ENCODE results near the gene KCNQ5. TPM values are rescaled to one million over a fixed set of nuclear protein-coding genes. Genes with fewer than 3 reads are reported as not detected.

KCNQ5 gene
- total and polyA plus RNA-seq, 4 experiments from 2014 or later, result 1.0 to 4.2 (median 3.4) TPM; not detected in 1

DNA sequence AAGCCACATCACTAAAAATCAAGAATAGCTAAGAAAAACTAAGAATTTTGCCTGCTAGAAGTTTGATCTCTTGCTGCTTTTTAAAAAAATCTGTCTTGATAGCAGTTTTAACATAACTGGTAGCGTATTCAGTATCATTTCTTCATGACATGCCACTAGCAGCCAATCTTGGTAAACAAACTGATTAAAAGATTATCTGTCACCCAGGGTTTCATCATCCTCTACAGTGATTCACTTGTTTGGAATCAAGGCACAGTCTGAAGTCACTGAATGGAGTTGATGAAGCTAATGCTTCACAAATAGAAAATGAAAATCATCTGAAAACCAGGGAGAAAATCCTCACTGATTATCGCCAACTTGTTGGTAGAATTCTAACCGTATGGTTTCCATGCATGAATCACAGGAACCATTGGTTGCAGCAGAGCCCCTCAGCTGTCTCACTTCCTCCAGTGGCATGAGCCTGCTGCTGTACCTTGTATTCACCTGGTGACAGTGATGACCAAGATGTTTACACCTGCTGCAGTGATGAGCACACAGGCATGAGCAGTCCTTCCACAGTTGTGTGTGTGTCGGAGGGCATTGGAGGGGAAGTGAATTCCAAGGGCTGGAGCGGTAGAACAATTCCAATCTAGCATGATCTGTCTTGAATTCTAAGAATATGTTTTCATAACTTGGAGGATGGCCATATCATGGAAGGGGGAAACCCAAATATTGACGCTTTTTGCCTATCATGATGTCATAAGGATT, 328.4 kb downstream of the KCNQ5 start:
- H3K36me3 ChIP-seq (ENCODE audit: insufficient read depth, low read length), result no peaks in the 10 kb centered on the region
- no peak overlapping the region for H3K4me3 ChIP-seq (ENCODE audit: low read length in 2 of 2)
- H3K27ac Mint-ChIP-seq, result no peak overlapping the region
- H3K27me3 ChIP-seq (ENCODE audit: insufficient read depth, low read length), result no peaks in the 10 kb centered on the region
- CTCF ChIA-PET (ENCODE audit: partially characterized antibody), result no interaction called here
- peaks cover 0 to 1% (median 0%) of the 10 kb centered on the region in 4 donors for H3K4me1 Mint-ChIP-seq
- no peak for DNase-seq
- H3K9me3 ChIP-seq (ENCODE audit: control insufficient read depth in 1 of 2, low read length in 2 of 2), result no peaks in the 10 kb centered on the region
- no peak overlapping the region for H3K4me3 Mint-ChIP-seq
- intact Hi-C loops (cut with micrococcal nuclease), result no loop called here
- no peaks in the 10 kb centered on the region for H3K27me3 Mint-ChIP-seq
- H3K36me3 Mint-ChIP-seq, result no peaks in the 10 kb centered on the region
- H3K27ac ChIP-seq (ENCODE audit: low read depth, low read length), result no peak overlapping the region
- H3K9me3 Mint-ChIP-seq, result no peaks in the 10 kb centered on the region
- H3K4me1 ChIP-seq (ENCODE audit: insufficient read depth, low read length), result no peaks in the 10 kb centered on the region
- POLR2A ChIA-PET (ENCODE audit: partially characterized antibody), result no interaction called here

GRCh38 chr6:72952808-72953630, 331.2 kb downstream of the KCNQ5 start:
- ChIA-PET POLR2A (ENCODE audit: partially characterized antibody) (no interaction called here), CTCF (ENCODE audit: partially characterized antibody) (no interaction called here)
- H3K27ac Mint-ChIP-seq, result no peak overlapping the region
- H3K9me3 Mint-ChIP-seq, result no peaks in the 10 kb centered on the region
- no peak for DNase-seq
- H3K27me3 ChIP-seq (ENCODE audit: insufficient read depth, low read length), result no peaks in the 10 kb centered on the region
- H3K4me3 Mint-ChIP-seq, result no peak overlapping the region
- peaks cover 0 to 1% (median 0%) of the 10 kb centered on the region in 4 donors for H3K4me1 Mint-ChIP-seq
- H3K27ac ChIP-seq (ENCODE audit: low read depth, low read length), result no peak overlapping the region
- H3K4me1 ChIP-seq (ENCODE audit: insufficient read depth, low read length), result no peaks in the 10 kb centered on the region
- H3K36me3 Mint-ChIP-seq, result no peaks in the 10 kb centered on the region
- intact Hi-C loops (cut with micrococcal nuclease), result no loop called here
- H3K27me3 Mint-ChIP-seq, result no peaks in the 10 kb centered on the region
- no peaks in the 10 kb centered on the region for H3K9me3 ChIP-seq (ENCODE audit: control insufficient read depth in 1 of 2, low read length in 2 of 2)
- no peak overlapping the region for H3K4me3 ChIP-seq (ENCODE audit: low read length in 2 of 2)
- H3K36me3 ChIP-seq (ENCODE audit: insufficient read depth, low read length), result no peaks in the 10 kb centered on the region

- Histone ChIP-seq H3K9me3 (ENCODE audit: control insufficient read depth in 1 of 2, low read length in 2 of 2) (no peaks in the 10 kb centered on the region), H3K4me3 (ENCODE audit: low read length in 2 of 2) (no peak overlapping the region), H3K27ac (ENCODE audit: low read depth, low read length) (no peak overlapping the region), H3K4me1 (ENCODE audit: insufficient read depth, low read length) (no peaks in the 10 kb centered on the region), H3K27me3 (ENCODE audit: insufficient read depth, low read length) (no peaks in the 10 kb centered on the region), H3K36me3 (ENCODE audit: insufficient read depth, low read length) (no peaks in the 10 kb centered on the region)
- ChIA-PET POLR2A (ENCODE audit: partially characterized antibody) (no interaction called here), CTCF (ENCODE audit: partially characterized antibody) (no interaction called here)
- Mint-ChIP-seq H3K27me3 (no peaks in the 10 kb centered on the region), H3K36me3 (no peaks in the 10 kb centered on the region), H3K4me1 (peaks cover 0 to 1% (median 0%) of the 10 kb centered on the region in 4 donors), H3K27ac (no peak overlapping the region), H3K9me3 (no peaks in the 10 kb centered on the region), H3K4me3 (no peak overlapping the region)
- DNase-seq, result no peak
- intact Hi-C loops (cut with micrococcal nuclease), result no loop called here
These were observed 332.1 kb downstream of the KCNQ5 start for GRCh38 chr6:72953971-72954381.

- Histone ChIP-seq H3K27ac (ENCODE audit: low read depth, low read length) (no peak overlapping the region), H3K27me3 (ENCODE audit: insufficient read depth, low read length) (no peaks in the 10 kb centered on the region), H3K4me3 (ENCODE audit: low read length in 2 of 2) (no peak overlapping the region), H3K9me3 (ENCODE audit: control insufficient read depth in 1 of 2, low read length in 2 of 2) (no peaks in the 10 kb centered on the region), H3K4me1 (ENCODE audit: insufficient read depth, low read length) (no peaks in the 10 kb centered on the region), H3K36me3 (ENCODE audit: insufficient read depth, low read length) (no peaks in the 10 kb centered on the region)
- no peak overlapping the region for H3K4me3 Mint-ChIP-seq
- peaks cover 0 to 1% (median 0%) of the 10 kb centered on the region in 4 donors for H3K4me1 Mint-ChIP-seq
- CTCF ChIA-PET (ENCODE audit: partially characterized antibody), result no interaction called here
- POLR2A ChIA-PET (ENCODE audit: partially characterized antibody), result no interaction called here
- H3K27ac Mint-ChIP-seq, result no peak overlapping the region
- no peaks in the 10 kb centered on the region for H3K27me3 Mint-ChIP-seq
- intact Hi-C loops (cut with micrococcal nuclease), result no loop called here
- no peak for DNase-seq
- no peaks in the 10 kb centered on the region for H3K36me3 Mint-ChIP-seq
- H3K9me3 Mint-ChIP-seq, result no peaks in the 10 kb centered on the region
These were observed 332.9 kb downstream of the KCNQ5 start for GRCh38 chr6:72954716-72955115.

- Mint-ChIP-seq H3K9me3 (no peaks in the 10 kb centered on the region), H3K27me3 (no peaks in the 10 kb centered on the region), H3K4me3 (no peak overlapping the region), H3K4me1 (peaks cover 0 to 1% (median 0%) of the 10 kb centered on the region in 4 donors), H3K36me3 (no peaks in the 10 kb centered on the region), H3K27ac (no peak overlapping the region)
- H3K4me3 ChIP-seq (ENCODE audit: low read length in 2 of 2), result no peak overlapping the region
- H3K4me1 ChIP-seq (ENCODE audit: insufficient read depth, low read length), result no peaks in the 10 kb centered on the region
- H3K27ac ChIP-seq (ENCODE audit: low read depth, low read length), result no peak overlapping the region
- no peak for DNase-seq
- no peaks in the 10 kb centered on the region for H3K36me3 ChIP-seq (ENCODE audit: insufficient read depth, low read length)
- CTCF ChIA-PET (ENCODE audit: partially characterized antibody), result no interaction called here
- POLR2A ChIA-PET (ENCODE audit: partially characterized antibody), result no interaction called here
- intact Hi-C loops (cut with micrococcal nuclease), result no loop called here
- H3K27me3 ChIP-seq (ENCODE audit: insufficient read depth, low read length), result no peaks in the 10 kb centered on the region
- H3K9me3 ChIP-seq (ENCODE audit: control insufficient read depth in 1 of 2, low read length in 2 of 2), result no peaks in the 10 kb centered on the region
These were observed 333.8 kb downstream of the KCNQ5 start for GRCh38 chr6:72955666-72956065.

GRCh38 chr6:72956272-72956671, 334.4 kb downstream of the KCNQ5 start:
- no peak for DNase-seq
- Histone ChIP-seq H3K9me3 (ENCODE audit: control insufficient read depth in 1 of 2, low read length in 2 of 2) (no peaks in the 10 kb centered on the region), H3K27ac (ENCODE audit: low read depth, low read length) (no peak overlapping the region), H3K36me3 (ENCODE audit: insufficient read depth, low read length) (no peaks in the 10 kb centered on the region), H3K27me3 (ENCODE audit: insufficient read depth, low read length) (no peaks in the 10 kb centered on the region), H3K4me3 (ENCODE audit: low read length in 2 of 2) (no peak overlapping the region), H3K4me1 (ENCODE audit: insufficient read depth, low read length) (no peaks in the 10 kb centered on the region)
- no peak overlapping the region for H3K27ac Mint-ChIP-seq
- no peaks in the 10 kb centered on the region for H3K9me3 Mint-ChIP-seq
- no peaks in the 10 kb centered on the region for H3K36me3 Mint-ChIP-seq
- intact Hi-C loops (cut with micrococcal nuclease), result no loop called here
- ChIA-PET POLR2A (ENCODE audit: partially characterized antibody) (no interaction called here), CTCF (ENCODE audit: partially characterized antibody) (interaction anchor here (0.6 kb wide), 1 partner anchor 62 kb away, joined by 3 read pairs; no protein-coding TSS in a partner anchor)
- peaks cover 0 to 1% (median 0%) of the 10 kb centered on the region in 4 donors for H3K4me1 Mint-ChIP-seq
- H3K27me3 Mint-ChIP-seq, result no peaks in the 10 kb centered on the region
- no peak overlapping the region for H3K4me3 Mint-ChIP-seq

DNA sequence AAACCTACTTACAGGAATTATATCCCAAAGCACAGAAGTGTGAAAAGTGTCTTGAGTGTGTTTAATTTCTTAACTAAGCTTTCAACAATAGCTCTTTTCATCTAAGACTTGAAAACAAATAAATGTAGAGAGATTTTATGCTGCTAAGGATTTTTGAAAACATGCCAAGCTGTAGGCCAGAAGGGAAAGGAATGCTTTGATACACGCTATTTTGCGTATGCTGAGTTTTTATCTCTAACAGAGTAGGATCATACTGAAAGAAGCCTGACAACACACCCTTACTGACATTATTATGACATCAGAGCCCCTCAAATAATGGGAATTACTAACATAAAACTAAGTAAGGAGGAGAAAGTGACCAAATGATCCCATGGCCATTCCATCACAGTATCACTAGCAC, 338.0 kb downstream of the KCNQ5 start:
- no peaks in the 10 kb centered on the region for H3K9me3 ChIP-seq (ENCODE audit: control insufficient read depth in 1 of 2, low read length in 2 of 2)
- no peak overlapping the region for H3K4me3 Mint-ChIP-seq
- H3K27me3 ChIP-seq (ENCODE audit: insufficient read depth, low read length), result no peaks in the 10 kb centered on the region
- H3K27ac ChIP-seq (ENCODE audit: low read depth, low read length), result no peak overlapping the region
- ChIA-PET POLR2A (ENCODE audit: partially characterized antibody) (no interaction called here), CTCF (ENCODE audit: partially characterized antibody) (no interaction called here)
- no peaks in the 10 kb centered on the region for H3K27me3 Mint-ChIP-seq
- no peak overlapping the region for H3K27ac Mint-ChIP-seq
- no peaks in the 10 kb centered on the region for H3K4me1 ChIP-seq (ENCODE audit: insufficient read depth, low read length)
- no peaks in the 10 kb centered on the region for H3K4me1 Mint-ChIP-seq
- no peaks in the 10 kb centered on the region for H3K36me3 Mint-ChIP-seq
- no peaks in the 10 kb centered on the region for H3K36me3 ChIP-seq (ENCODE audit: insufficient read depth, low read length)
- no peaks in the 10 kb centered on the region for H3K9me3 Mint-ChIP-seq
- no peak for DNase-seq
- H3K4me3 ChIP-seq (ENCODE audit: low read length in 2 of 2), result no peak overlapping the region
- intact Hi-C loops (cut with micrococcal nuclease), result no loop called here

Measured in CD4-positive, alpha-beta memory T cell (primary cell).